Nephron (organoid): ENCODE results near the gene HTT.

ENCODE experiments used
- H3K27ac Mint-ChIP-seq, 3 experiments: 2 replicates each; pipeline ENCODE4 v1.8.0; 2020; ENCODE audit warnings: mixed read lengths in 3 of 3, mild to moderate bottlenecking in 2 of 3, moderate library complexity in 1 of 3
- H3K27me3 Mint-ChIP-seq: 2 replicates; pipeline ENCODE4 v1.8.0; 2021; ENCODE audit warnings: low read depth, mild to moderate bottlenecking, moderate library complexity, mixed read lengths
- H3K36me3 Mint-ChIP-seq: 2 replicates; pipeline ENCODE4 v1.8.0; 2020; ENCODE audit warnings: low read depth, mixed read lengths
- H3K4me1 Mint-ChIP-seq: 2 replicates; pipeline ENCODE4 v1.8.0; 2020; ENCODE audit warnings: mixed read lengths
- H3K4me3 Mint-ChIP-seq, 3 experiments: 2 replicates each; pipeline ENCODE4 v1.8.0; 2020; ENCODE audit warnings: mild to moderate bottlenecking in 3 of 3, mixed read lengths in 3 of 3, moderate library complexity in 2 of 3
- H3K9me3 Mint-ChIP-seq: 2 replicates; pipeline ENCODE4 v1.8.0; 2020; ENCODE audit warnings: mixed read lengths
- CTCF ChIP-seq, 3 experiments: fragments of 200-600 bp; sonication (generic); IDR thresholded peaks; one replicate each; pipeline ENCODE4 v1.5.0; 2021; ENCODE audit warnings: antibody characterized with exemption in 3 of 3; ENCODE audit not compliant: unreplicated experiment in 3 of 3

Gene HTT

GRCh38 chr4:3074846-3075651, 568 bp downstream of the HTT start:
- peaks cover 21% of the 10 kb centered on the region for H3K4me1 Mint-ChIP-seq
- no peaks in the 10 kb centered on the region for H3K9me3 Mint-ChIP-seq
- peak overlapping the region; percentile 72 to 98 (median 98) for H3K27ac Mint-ChIP-seq
- no peak for TF ChIP-seq CTCF (IDR thresholded peaks at IDR 0.05; ENCODE audit: unreplicated experiment in 3 of 3)
- H3K27me3 Mint-ChIP-seq: peaks cover 6% of the 10 kb centered on the region
- H3K36me3 Mint-ChIP-seq: peaks cover 8% of the 10 kb centered on the region
- peak overlapping the region; percentile 94 to 96 (median 95) for H3K4me3 Mint-ChIP-seq

GRCh38 chr4:3075652-3075981, 1.1 kb downstream of the HTT start:
- Mint-ChIP-seq H3K4me1 (peaks cover 21% of the 10 kb centered on the region), H3K4me3 (peak overlapping the region; percentile 94 to 96 (median 95)), H3K36me3 (peaks cover 8% of the 10 kb centered on the region), H3K9me3 (no peaks in the 10 kb centered on the region), H3K27ac (peak overlapping the region; percentile 72 to 98 (median 98)), H3K27me3 (peaks cover 6% of the 10 kb centered on the region)
- TF ChIP-seq CTCF (IDR thresholded peaks at IDR 0.05; ENCODE audit: unreplicated experiment in 3 of 3): no peak

- Mint-ChIP-seq H3K4me1 (peaks cover 21% of the 10 kb centered on the region), H3K9me3 (no peaks in the 10 kb centered on the region), H3K27me3 (no peaks in the 10 kb centered on the region), H3K36me3 (peaks cover 8% of the 10 kb centered on the region), H3K27ac (peak overlapping the region in 2 of 3 experiments; percentile 47 to 66), H3K4me3 (peak overlapping the region; percentile 68 to 81 (median 80))
- TF ChIP-seq CTCF (IDR thresholded peaks at IDR 0.05; ENCODE audit: unreplicated experiment in 3 of 3): no peak
These were observed 3.3 kb downstream of the HTT start for GRCh38 chr4:3077796-3078195.

- H3K27ac Mint-ChIP-seq: no peak overlapping the region
- H3K27me3 Mint-ChIP-seq: no peaks in the 10 kb centered on the region
- TF ChIP-seq CTCF (IDR thresholded peaks at IDR 0.05; ENCODE audit: unreplicated experiment in 3 of 3): no peak
- H3K9me3 Mint-ChIP-seq: no peaks in the 10 kb centered on the region
- no peak overlapping the region for H3K4me3 Mint-ChIP-seq
- H3K4me1 Mint-ChIP-seq: peaks cover 21% of the 10 kb centered on the region
- peaks cover 12% of the 10 kb centered on the region for H3K36me3 Mint-ChIP-seq
These were observed 5.2 kb downstream of the HTT start for GRCh38 chr4:3079694-3080123.

GRCh38 chr4:3082925-3083515, 8.5 kb downstream of the HTT start:
- no peak overlapping the region for H3K4me3 Mint-ChIP-seq
- no peak overlapping the region for H3K27ac Mint-ChIP-seq
- H3K4me1 Mint-ChIP-seq: peaks cover under 1% of the 10 kb centered on the region
- no peaks in the 10 kb centered on the region for H3K27me3 Mint-ChIP-seq
- H3K9me3 Mint-ChIP-seq: no peaks in the 10 kb centered on the region
- TF ChIP-seq CTCF (IDR thresholded peaks at IDR 0.05; ENCODE audit: unreplicated experiment in 3 of 3): no peak
- H3K36me3 Mint-ChIP-seq: peaks cover 18% of the 10 kb centered on the region
